ENCODE data around the gene GYPC.

GYPC gene

GRCh38 chr2:126650994-126651393 lies 5.0 kb upstream of the GYPC start:
- DNase-seq, result no peak

GRCh38 chr2:126652323-126652891 lies 3.6 kb upstream of the GYPC start:
- DNase-seq, result no peak

- no peak for DNase-seq
Observed at GRCh38 chr2:126653109-126653508, 2.8 kb upstream of the GYPC start.

- no peak for DNase-seq
Observed at GRCh38 chr2:126653761-126654160, 2.2 kb upstream of the GYPC start.

- DNase-seq, result no peak
Observed at GRCh38 chr2:126655051-126655450, 907 bp upstream of the GYPC start.

GRCh38 chr2:126656431-126657147 lies 631 bp downstream of the GYPC start:
- peak; percentile 29 to 30 for DNase-seq

- peak; percentile 40 to 68 for DNase-seq
Observed at GRCh38 chr2:126657148-126657635, 1.2 kb downstream of the GYPC start.

GRCh38 chr2:126657636-126658318 lies 1.8 kb downstream of the GYPC start:
- DNase-seq, result peak; percentile 70 to 80

- no peak for DNase-seq
Observed at GRCh38 chr2:126658319-126658904, 2.5 kb downstream of the GYPC start.

GRCh38 chr2:126658905-126659561 lies 3.1 kb downstream of the GYPC start:
- peak; percentile 58 to 70 for DNase-seq

GRCh38 chr2:126659562-126660467 lies 3.9 kb downstream of the GYPC start:
- peak in 1 of 2 donors; percentile 20 for DNase-seq

- no peak for DNase-seq
Observed at GRCh38 chr2:126660971-126661370, 5.0 kb downstream of the GYPC start.

GRCh38 chr2:126661702-126662500 lies 5.9 kb downstream of the GYPC start:
- DNase-seq, result no peak

- peak in 1 of 2 donors; percentile 10 for DNase-seq
Observed at GRCh38 chr2:126662621-126663020, 6.7 kb downstream of the GYPC start.

GRCh38 chr2:126663184-126663963 lies 7.4 kb downstream of the GYPC start:
- DNase-seq, result no peak

GRCh38 chr2:126664234-126664633 lies 8.3 kb downstream of the GYPC start:
- DNase-seq, result peak; percentile 31 to 36

GRCh38 chr2:126664639-126665038 lies 8.7 kb downstream of the GYPC start:
- no peak for DNase-seq

- DNase-seq, result no peak
Observed at GRCh38 chr2:126665483-126665882, 9.5 kb downstream of the GYPC start.

- DNase-seq, result no peak
Observed at GRCh38 chr2:126668254-126668653, 12.3 kb downstream of the GYPC start.

GRCh38 chr2:126669772-126670171 lies 13.8 kb downstream of the GYPC start:
- no peak for DNase-seq

Measured in CD4-positive, alpha-beta T cell treated with Interleukin-1 beta for 1 hour (primary cell).